Fibroblast of skin of right biceps (primary cell): Measurements from ENCODE around the gene U2AF1L4.

Source experiments
- DNase-seq: peaks from one replicate; pipeline ENCODE4 v3.0.0-alpha.2; 2013

U2AF1L4 gene

GRCh38 chr19:35745328-35746086 lies at the start of gene U2AF1L4, which contains the start of gene PSENEN:
U2AF1L4 (minus strand) TSS chr19:35745418; CDS start chr19:35745391, 27 bp downstream.
PSENEN (plus strand) TSS chr19:35745651; CDS start chr19:35745931, 280 bp downstream.
- peak; percentile 99 for DNase-seq

GRCh38 chr19:35793381-35794165 lies 48.4 kb upstream of the U2AF1L4 start:
- DNase-seq: no peak

- DNase-seq: no peak
These were observed 47.7 kb upstream of the U2AF1L4 start for GRCh38 chr19:35792888-35793287.

- DNase-seq: no peak
These were observed 47.1 kb upstream of the U2AF1L4 start for GRCh38 chr19:35792312-35792711.

- DNase-seq: no peak
These were observed 46.6 kb upstream of the U2AF1L4 start for GRCh38 chr19:35791814-35792279.

GRCh38 chr19:35790981-35791813 lies 46.0 kb upstream of the U2AF1L4 start:
- DNase-seq: no peak

- no peak for DNase-seq
These were observed 45.0 kb upstream of the U2AF1L4 start for GRCh38 chr19:35789978-35790944.

- no peak for DNase-seq
These were observed 44.2 kb upstream of the U2AF1L4 start for GRCh38 chr19:35789195-35789977.

GRCh38 chr19:35788205-35788960 lies 43.2 kb upstream of the U2AF1L4 start:
- DNase-seq: no peak

GRCh38 chr19:35787227-35787799 lies 42.1 kb upstream of the U2AF1L4 start:
- no peak for DNase-seq

- no peak for DNase-seq
These were observed 41.3 kb upstream of the U2AF1L4 start for GRCh38 chr19:35786299-35787160.

- DNase-seq: no peak
These were observed 40.1 kb upstream of the U2AF1L4 start for GRCh38 chr19:35785339-35785627.

GRCh38 chr19:35784503-35785338 lies 39.5 kb upstream of the U2AF1L4 start:
- no peak for DNase-seq

GRCh38 chr19:35783469-35784434 lies 38.5 kb upstream of the U2AF1L4 start:
- DNase-seq: no peak

GRCh38 chr19:35782589-35782988 lies 37.4 kb upstream of the U2AF1L4 start:
- no peak for DNase-seq

GRCh38 chr19:35781650-35782049 lies 36.4 kb upstream of the U2AF1L4 start:
- no peak for DNase-seq

GRCh38 chr19:35780717-35781116 lies 35.5 kb upstream of the U2AF1L4 start:
- no peak for DNase-seq
